HG03175 (cell line): ENCODE results near the gene ZC3H18.

Experiments used
- ATAC-seq: cut with Tn5 transposase; IDR thresholded peaks from one replicate; pipeline ENCODE4 v1.9.1; 2021; ENCODE audit warnings: mild to moderate bottlenecking, moderate library complexity; ENCODE audit not compliant: unreplicated experiment

The ZC3H18 gene

DNA sequence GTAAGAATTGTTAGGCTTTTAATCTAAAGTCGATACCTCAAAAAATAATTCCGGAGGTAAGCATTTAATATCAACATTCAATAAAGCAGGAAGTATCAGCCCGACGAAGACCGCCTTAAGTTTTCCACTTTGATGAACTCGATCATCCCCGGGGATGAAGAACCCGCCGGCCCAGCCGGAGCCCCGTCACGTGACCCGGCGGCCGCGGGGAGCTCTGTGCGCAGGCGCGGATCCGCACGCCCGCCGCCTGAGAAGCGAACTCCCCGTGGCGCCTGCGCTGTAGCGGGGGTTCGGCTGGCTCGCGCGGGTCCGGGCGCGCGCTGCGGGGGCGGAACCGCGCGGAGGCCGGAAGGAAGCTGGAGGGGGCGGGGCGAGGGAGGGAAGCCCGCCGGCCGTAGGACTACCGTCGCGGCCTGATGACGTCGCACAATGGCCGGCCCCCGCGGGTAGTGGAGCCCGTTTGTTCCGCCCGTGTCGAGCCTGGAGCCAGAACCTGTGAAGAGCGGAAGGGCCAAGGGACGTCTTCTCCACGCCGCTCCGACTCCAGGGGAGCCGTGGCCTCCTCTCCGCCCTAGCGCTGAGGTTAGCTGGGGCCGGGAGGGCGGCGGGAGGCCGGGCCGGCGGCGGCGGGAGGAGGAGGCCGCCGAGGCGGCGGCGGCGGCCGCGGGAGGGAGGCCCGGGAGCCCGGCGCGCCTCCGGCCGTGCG is at the start of gene ZC3H18:
Gene ZC3H18 (plus strand): TSS at position 419 of the 706 bp plus-strand sequence. CDS start 6,721 bp downstream, outside the sequence.
- ATAC-seq = peak; percentile 81

DNA sequence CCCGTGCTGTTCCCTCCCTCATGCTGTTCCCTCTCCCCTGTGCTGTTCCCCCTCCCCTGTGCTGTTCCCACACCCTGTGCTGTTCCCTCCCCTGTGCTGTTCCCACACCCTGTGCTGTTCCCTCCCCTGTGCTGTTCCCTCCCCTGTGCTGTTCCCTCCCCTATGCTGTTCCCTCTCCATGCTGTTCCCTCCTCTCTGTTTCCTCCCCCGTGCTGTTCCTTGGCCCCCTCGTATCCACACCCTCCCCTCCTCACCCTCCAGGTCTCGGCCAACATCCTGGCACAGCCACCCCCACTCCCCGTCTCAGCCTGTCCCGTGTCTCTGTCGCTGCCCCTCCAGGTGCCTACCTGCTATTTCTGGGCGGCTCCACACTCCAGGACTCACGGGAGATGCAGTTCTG is 48.5 kb upstream of the ZC3H18 start:
- ATAC-seq = no peak

DNA sequence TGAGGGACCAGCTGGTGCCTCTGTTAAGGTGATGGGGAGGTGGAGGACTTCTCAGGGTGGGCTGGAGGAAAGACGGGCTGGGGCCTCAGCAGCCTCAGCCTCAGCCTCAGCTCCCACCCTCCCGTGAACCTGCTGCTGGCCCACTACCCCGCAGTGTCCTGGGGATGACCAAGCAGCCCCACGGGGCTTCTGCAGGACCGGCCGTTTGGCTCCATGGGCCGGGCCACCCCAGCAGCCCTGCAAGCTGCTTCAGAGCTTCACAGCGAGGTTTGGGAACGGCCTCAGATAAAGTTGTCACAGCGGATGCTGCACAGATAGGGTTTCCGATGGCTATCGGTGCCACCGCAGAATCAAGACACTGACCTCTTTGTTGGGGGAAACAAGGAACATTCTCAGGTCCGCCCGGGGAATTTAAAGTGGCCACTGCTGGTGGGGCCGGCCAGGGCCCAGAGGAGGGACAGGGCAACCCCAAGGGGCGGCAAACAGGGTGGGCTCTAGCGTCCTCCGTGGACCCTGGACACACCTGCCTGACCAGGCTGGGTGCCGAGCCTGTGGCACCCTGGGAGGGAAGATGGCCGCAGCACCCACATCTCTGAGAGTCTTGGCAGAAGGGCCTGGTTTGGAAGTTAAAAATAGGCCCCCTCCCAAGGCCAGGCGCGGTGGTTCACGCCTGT is 47.8 kb upstream of the ZC3H18 start:
- no peak for ATAC-seq

DNA sequence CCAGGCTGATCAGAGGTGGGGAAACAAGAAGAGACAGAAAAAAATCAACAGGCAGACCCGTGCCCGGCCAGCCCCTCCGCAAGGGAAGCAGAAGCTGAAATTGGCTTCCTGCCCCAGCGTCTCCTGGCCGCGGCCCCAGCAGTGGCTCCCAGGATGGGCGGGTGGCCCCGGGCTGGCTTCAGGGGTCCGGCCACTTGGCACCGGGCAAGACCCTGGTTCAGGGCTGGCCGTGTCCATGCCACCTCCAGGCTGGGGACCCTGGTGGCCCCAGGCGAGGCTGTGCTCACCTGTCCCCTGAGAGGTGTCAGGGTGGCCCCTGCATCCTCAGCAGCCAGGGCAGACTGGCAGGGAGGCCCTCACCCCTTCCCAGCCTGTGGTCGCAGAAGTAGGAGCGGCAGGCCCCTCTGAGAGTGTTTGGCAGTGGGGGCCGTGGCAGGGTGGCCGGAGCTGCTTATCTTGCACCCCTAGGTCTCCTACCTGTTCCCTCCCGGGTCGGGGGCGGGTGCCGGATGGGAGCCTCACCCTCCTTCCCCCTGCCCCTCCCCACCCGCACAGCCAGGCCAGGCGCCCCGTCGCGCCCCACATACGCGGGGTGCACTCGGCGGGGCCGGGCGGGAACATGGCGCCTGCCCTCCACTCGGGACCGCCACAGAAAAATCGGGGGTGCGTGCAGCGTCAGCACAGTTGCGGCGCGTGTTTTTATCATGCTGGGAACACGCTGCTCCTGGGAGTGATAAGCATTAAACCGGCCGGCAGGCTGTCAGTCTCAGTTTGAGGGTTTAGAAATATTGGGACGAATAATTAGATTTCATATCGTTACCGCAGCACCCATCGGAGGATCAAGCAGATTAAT is 46.7 kb upstream of the ZC3H18 start:
- ATAC-seq = no peak

DNA sequence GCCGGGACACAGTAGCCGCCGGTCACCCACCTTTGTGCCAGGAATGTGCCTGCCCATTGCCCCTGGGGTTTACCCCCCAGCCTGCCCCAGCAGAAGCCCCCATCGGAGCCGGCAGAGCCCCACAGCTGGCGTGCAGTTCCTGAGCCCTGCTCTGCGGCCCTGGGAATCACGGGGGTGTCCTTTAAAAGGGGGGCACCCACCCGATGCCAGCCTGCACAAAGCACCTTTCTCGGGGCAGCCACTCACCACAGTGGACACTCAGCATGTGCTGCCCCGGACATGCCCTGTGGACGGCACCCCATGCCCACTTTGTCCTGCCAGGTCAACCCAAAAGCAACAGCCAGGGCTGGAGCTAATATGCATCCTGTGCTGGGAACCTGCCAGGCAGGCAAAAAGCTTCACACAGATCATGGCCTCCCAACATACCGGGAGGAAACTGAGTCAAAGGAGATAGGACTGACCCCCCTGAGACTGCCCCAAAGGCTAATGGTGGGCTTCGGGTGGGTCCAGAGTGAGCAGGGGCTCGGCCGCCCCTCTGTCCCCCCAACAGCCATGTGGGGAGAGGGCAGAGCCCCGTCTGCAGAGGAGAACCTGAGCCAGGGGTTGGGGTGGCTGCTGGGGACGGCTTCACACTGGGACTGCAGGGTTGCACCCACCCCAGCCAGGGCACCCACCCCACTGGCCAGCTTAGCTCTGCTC is 45.8 kb upstream of the ZC3H18 start:
- ATAC-seq = no peak

DNA sequence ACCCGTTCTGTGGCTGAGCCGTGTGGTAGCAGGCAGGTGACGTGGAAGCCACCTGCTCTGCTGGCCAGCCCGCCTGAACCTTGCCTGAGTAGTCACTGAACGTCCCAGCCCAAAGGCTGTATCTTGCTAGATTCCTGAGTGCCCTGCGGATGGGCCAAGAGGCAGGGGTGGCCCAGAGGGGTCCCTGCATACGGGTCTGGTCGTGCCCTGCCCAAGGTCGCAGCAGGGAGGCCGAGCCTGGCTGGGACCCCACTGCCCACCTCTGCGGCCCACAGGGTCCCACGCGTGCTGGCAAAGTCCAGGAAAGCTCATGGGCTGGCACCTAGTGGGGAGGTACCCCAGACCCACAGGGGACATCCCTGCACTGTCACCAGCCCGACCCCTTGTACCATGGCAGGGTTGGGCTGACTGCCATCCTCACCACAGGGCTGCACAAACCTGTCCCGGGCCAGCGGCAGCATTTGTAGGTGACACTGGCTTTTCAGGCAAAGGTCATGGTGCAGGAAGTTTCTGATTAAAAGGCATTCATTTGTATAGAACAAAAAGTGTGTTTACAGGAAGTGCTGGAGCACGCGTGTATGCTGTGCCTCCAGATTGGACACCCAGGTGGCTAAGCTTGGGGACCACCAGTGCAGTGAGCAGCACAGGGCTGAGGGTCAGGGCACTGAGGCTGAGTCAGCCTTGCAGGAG is 45.1 kb upstream of the ZC3H18 start:
- no peak for ATAC-seq

DNA sequence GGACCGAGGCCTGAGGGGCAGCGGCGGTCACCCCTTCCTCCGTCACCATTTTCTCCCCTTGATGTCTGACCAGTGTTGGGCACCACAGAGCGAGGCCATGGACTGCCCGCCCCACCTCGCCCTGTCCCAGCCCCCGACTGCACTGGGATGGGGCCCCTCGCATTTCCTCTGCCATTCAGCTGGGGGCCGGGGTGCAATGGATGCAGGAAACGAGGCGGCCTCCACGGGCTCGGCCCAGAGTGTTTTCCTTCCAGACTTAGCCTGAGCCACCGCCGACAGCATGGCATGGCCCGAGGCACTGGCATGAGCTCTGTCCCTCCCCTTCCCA is 44.6 kb upstream of the ZC3H18 start:
- ATAC-seq = no peak

DNA sequence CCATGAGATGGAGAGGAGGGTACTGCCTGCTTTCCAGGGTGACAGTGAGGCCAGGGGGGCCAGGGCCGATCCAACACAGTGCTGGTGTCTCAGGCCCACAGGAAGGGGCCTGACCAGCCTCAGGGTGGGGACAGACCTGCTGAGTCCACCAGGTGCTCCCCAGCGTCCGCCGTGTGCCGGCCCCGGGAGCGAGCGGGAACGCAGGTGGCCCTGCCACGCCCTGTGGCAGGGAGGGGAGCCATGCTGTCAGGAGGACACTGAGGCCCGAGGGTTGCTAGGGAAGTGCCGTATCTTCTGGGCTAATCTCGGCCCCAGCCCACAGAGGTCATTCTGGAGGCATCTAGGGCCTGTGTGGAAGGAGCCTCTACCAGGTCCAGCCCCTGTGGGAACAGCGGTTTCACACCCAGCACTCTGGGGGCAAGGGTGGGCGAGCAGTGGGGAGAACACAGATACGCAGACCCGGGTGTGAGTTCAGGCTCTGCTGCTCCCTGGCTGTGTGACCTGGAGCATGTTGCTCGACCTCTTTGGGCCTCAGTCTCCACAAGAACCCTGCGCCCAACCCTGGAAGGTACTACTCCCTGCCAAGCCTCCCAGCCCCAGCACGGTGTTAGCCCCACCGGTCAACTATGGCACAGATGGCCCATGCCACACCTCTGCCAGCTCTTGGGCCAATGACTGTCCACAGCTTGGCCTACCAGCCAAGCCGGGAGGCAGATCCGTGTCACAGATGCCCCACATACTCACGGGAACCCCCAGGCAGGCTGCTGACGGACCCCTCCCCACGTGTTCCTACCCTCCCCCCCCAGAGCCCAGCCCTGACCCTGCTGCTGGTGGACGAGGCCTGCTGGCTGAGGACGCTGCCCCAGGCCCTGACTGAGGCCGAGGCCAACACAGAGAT is 43.9 kb upstream of the ZC3H18 start:
- no peak for ATAC-seq

DNA sequence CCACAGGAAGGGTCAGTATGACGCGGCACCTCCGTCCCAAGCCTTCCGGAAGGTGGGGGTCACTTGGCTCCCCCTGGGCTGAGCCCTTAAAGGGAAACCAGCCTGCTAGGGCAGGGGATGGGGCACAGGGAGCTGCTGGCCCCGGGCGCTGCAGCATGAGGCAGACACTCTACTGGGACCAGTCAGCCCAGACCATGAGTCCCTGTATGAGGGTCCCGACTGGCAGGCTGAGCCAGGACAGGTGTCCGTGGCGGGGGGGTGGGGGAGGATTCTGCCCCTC is 43.4 kb upstream of the ZC3H18 start:
- no peak for ATAC-seq

DNA sequence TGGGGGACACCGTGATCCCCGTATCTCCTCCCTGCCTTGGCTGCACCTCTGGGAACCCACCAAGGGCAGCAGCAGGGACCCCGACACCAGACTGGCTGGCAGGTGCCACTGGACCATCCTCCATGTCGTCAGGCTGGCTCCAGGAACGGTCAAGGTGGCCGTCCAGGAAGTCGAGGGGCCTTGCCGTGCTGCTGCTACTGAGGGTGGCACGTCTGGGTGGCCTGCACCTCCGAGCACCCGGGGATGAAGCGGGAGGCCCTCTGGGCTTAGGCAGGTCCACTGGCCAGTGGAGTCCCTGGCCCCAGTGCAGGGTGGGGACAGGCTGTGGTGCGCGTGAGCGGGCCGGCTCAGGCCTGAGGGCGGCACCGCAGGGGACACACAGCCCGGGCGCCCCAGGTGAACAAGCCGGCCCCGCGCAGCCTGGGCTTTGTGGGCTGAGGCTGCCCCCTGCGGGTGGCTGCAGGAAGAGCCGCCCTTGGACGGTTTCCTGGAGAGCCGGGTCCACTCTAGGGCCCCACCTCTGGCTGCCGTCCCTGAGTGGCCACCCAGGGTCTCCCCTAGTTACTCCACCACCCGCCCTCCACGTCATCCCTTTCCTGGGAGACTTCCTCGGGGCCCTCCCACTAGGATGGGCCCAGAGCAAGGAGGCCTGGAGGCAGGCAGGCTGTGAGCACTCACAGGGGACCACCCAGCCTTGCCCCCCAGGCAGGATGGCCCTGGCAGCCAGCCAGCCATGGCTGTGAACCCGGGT is 42.8 kb upstream of the ZC3H18 start:
- no peak for ATAC-seq

DNA sequence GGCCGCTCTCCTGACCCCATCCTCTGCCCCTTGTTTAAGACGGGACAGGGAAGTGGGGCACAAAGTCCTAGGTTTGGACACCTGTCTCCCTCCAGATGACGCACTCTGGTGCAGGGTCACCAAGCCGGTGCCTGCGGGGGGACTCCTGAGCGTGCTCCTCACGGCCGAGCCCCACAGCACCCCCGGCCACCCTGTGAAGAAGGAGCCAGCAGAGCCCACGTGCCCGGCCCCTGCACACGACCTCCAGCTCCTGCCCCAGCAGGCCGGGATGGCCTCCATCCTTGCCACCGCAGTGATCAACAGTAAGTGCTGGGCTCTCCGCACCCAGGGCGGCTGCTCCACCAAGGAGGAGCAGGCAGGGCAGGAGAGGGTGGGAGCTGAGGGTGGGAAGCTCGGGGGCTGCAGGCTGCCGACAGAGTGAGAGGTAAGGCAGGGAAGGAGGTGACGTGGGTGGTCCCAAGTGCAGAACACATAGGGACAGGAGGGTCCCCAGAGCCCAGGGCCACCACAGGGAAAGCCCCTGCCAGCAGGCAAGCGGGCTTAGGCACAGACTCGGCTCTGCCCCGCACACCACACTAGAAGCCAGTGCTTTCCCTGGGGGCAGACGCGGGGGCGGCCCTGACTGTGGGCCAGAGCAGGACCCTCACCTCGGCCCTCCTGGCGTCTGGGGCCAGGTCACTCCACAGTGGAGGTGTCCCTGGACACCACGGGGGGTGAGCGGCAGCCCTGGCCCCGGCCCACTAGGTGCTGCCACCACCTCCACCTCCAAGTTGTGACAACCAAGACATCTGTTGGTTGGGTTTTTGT is 42.1 kb upstream of the ZC3H18 start:
- ATAC-seq = no peak

DNA sequence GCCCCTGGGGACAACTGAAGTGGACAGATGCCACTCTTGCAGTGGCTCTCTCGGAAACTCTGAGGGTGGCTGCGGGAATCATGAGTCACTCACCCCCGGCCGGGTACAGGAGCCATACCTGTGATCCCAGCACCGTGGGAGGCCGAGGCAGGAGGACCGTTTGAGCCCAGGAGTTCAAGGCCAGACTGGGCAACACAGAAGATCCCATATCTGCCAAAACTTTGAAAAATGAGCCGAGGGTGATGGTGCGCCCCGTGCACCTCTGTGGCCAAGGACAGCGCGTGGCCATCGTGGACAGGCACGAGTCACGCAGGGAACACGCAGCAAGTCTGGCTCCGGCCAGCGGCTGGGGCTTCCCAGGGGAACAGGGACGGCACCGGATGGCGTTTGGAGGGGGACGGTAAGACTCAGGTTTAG is 41.3 kb upstream of the ZC3H18 start:
- no peak for ATAC-seq

DNA sequence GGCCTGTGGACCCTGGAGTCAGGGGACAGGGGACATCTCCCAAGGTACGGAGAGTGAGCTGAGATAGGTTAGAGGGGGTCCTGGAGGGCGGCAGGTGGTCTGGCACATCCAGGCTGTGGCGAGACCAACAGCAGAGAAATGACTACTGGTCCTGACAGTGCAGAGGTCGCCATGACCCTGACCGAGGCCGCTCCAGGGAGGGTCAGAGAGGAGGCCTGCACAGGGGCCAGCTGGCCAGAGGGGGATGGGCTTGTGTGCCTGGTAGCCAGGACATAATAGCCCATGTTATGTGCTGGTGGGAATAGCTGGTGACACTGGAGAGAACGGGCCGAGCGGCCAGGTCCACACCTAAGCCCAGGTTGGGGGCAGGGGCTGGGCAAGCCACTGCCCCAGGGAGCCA is 40.6 kb upstream of the ZC3H18 start:
- ATAC-seq = no peak

DNA sequence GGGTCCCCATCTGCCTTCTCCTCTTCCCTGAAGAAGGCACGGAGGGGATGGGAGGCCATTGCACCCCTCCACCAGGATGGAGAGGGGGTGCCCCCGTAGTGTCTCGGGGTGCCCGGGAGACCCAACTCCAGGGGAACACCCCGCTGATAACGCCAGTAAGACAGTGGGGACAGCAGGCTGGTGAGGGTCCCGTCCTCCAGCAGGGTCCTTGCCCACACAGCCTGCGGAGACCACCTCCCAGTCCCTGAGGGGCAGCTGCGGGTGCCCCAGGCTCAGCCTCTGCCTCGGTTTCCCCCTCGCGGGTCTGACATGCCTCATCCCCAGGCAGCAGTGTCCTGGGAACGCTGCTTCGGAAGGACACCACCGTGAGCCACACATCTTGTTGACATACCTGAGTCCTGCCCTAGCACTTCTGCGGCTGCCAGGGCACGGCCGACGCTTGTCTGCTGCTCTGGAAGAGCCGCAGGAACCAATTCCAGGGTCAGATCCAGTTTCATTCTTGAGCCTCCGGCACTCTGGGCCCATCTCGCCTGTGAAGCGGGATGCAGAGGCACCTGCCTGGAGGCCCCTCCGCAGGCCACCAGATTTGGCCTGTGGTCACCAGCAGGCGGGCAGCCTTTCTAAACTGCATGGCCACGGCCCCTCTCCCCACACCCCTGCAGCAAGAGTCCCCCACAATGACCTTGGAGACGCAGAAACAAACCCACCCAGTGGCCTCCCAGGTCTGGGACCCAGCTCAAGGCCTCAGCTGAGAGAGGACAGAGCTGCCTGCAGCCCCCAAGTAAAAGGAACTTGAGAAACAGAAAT is 39.9 kb upstream of the ZC3H18 start:
- no peak for ATAC-seq

DNA sequence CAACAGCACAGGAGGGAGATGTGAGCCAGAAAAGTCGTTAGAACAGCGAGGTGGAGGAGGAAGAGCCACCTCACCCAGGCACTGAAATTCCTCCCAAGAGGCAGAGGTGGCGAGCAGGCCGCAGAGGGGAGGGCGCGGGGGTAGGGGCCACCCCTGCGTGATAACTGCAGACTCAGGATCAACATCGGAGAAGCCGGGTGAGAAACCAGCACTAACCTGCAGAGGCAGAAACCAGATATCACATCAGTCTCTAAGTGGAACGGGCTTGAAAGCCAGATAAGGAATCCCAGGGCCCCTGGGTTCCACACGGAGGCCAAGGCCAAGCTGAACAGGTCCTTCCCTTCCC is 39.4 kb upstream of the ZC3H18 start:
- ATAC-seq = no peak

DNA sequence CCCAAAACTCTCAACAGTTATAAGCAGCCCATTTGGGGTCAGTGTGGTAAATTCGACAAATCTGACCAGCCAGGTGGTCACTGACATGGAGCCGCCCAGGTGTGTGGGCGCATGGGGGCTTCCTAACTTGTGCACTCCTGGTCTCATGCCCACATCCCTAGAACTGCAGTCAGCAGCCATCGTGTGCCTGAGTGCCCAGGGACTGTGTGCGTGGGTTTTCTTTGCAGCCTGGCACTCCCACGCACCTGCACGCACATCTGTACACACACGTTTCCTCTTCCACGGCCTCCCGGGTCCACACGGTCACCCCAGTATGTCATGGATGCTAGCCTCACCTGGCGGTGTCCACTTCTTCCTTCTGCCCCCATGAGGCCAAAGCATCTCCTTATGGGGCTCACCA is 38.9 kb upstream of the ZC3H18 start:
- no peak for ATAC-seq

DNA sequence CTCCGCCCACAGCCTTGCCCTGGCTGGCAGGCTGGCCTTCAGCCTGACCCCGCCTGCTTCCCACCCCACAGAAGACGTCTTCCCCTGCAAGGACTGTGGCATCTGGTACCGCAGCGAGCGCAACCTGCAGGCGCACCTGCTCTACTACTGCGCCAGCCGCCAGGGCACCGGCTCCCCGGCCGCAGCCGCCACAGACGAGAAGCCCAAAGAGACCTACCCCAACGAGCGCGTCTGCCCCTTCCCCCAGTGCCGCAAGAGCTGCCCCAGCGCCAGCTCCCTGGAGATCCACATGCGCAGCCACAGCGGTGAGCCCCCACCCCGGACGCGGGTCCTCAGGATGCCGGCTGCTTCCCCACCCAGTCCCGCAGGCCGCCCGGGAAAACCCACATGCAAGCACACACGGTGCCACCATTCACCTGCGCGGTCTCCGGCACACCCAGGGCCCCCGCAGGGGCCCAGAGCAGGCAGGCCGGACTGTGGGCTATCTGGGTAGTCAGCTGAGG is 38.2 kb upstream of the ZC3H18 start:
- ATAC-seq = no peak
